ENCODE results near the gene TSHB.

- no peak for TF ChIP-seq REPIN1 (tag by site-specific recombination; IDR thresholded peaks at IDR 0.05; ENCODE audit: low read depth)
- no peak for TF ChIP-seq CTCF (tag by site-specific recombination; IDR thresholded peaks at IDR 0.05)
- no peak for TF ChIP-seq ZNF670 (tag by site-specific recombination; IDR thresholded peaks at IDR 0.05; ENCODE audit: low read depth)
- TF ChIP-seq ATF2 (tag by site-specific recombination; IDR thresholded peaks at IDR 0.05; ENCODE audit: low read depth), result no peak
- TF ChIP-seq ZNF114 (tag by site-specific recombination; IDR thresholded peaks at IDR 0.05), result no peak
- no peak for TF ChIP-seq ZNF776 (tag by site-specific recombination; IDR thresholded peaks at IDR 0.05; ENCODE audit: borderline replicate concordance)
- no peak for TF ChIP-seq HOXC10 (CRISPR knock-in tag; IDR thresholded peaks at IDR 0.05)
- TF ChIP-seq TCF7L2 (IDR thresholded peaks at IDR 0.05; ENCODE audit: borderline replicate concordance, low read depth, low read length), result no peak
- TF ChIP-seq ZNF175 (tag by site-specific recombination; IDR thresholded peaks at IDR 0.05), result no peak
- no peak for TF ChIP-seq BCL6B (tag by site-specific recombination; IDR thresholded peaks at IDR 0.05)
- no peak for TF ChIP-seq HOXA7 (CRISPR knock-in tag; IDR thresholded peaks at IDR 0.05; ENCODE audit: borderline replicate concordance)
- TF ChIP-seq ZIC2 (tag by site-specific recombination; IDR thresholded peaks at IDR 0.05), result no peak
- no peak for TF ChIP-seq ZNF274 (IDR thresholded peaks at IDR 0.05; ENCODE audit: low read length)
- TF ChIP-seq ZNF274 (tag by site-specific recombination; IDR thresholded peaks at IDR 0.05; ENCODE audit: borderline replicate concordance), result no peak
Observed at GRCh38 chr1:115074839-115075534, 45.4 kb downstream of the TSHB start.

All from HEK293 (cell line).